H9 (cell line): ENCODE results near the gene CYTIP. TPM values are rescaled to one million over a fixed set of nuclear protein-coding genes. Genes with fewer than 3 reads are reported as not detected.

ENCODE experiments used
- DNase-seq: peaks from one replicate; pipeline ENCODE4 v3.0.0-alpha.2; 2017
- H2AFZ ChIP-seq: one replicate; pipeline ENCODE4 v1.6.1; 2013; ENCODE audit warnings: mild to moderate bottlenecking, low read length, control low read depth, moderate library complexity
- H2AK5ac ChIP-seq: 2 replicates; pipeline ENCODE4 v1.6.1; 2013; ENCODE audit warnings: low read length, control low read depth, mixed read lengths; ENCODE audit not compliant: insufficient read length
- H2BK120ac ChIP-seq: one replicate; pipeline ENCODE4 v1.6.1; 2013; ENCODE audit warnings: low read depth, mild to moderate bottlenecking, low read length, control low read depth, inconsistent platforms; ENCODE audit not compliant: poor library complexity, severe bottlenecking
- H2BK12ac ChIP-seq: 2 replicates; pipeline ENCODE4 v1.6.1; 2013; ENCODE audit warnings: low read length, control low read depth, mixed read lengths, low read depth; ENCODE audit not compliant: insufficient read length
- H2BK15ac ChIP-seq: 2 replicates; pipeline ENCODE4 v1.6.1; 2013; ENCODE audit warnings: low read depth, low read length, control low read depth
- H2BK20ac ChIP-seq: one replicate; pipeline ENCODE4 v1.6.1; 2013; ENCODE audit warnings: low read depth, mild to moderate bottlenecking, low read length, control low read depth, inconsistent platforms; ENCODE audit not compliant: poor library complexity, severe bottlenecking
- H2BK5ac ChIP-seq: 2 replicates; pipeline ENCODE4 v1.6.1; 2013; ENCODE audit warnings: low read length, control low read depth, mixed read lengths; ENCODE audit not compliant: insufficient read length
- H3K14ac ChIP-seq: 2 replicates; pipeline ENCODE4 v1.6.1; 2013; ENCODE audit warnings: low read length, control low read depth; ENCODE audit not compliant: insufficient read depth
- H3K18ac ChIP-seq: 2 replicates; pipeline ENCODE4 v1.6.1; 2013; ENCODE audit warnings: low read depth, mild to moderate bottlenecking, mixed read lengths, low read length, control low read depth; ENCODE audit not compliant: insufficient read length
- H3K23ac ChIP-seq: 2 replicates; pipeline ENCODE4 v1.6.1; 2013; ENCODE audit warnings: low read length, control low read depth, mixed read lengths, low read depth; ENCODE audit not compliant: insufficient read length
- H3K23me2 ChIP-seq: 2 replicates; pipeline ENCODE4 v1.6.1; 2013; ENCODE audit warnings: low read depth, mild to moderate bottlenecking, mixed read lengths, low read length, control low read depth; ENCODE audit not compliant: insufficient read length, poor library complexity, severe bottlenecking
- H3K27ac ChIP-seq: 2 replicates; pipeline ENCODE4 v1.5.1; 2013; ENCODE audit warnings: low read length, control low read depth, mixed read lengths, low read depth; ENCODE audit not compliant: insufficient read length
- H3K27me3 ChIP-seq: 2 replicates; pipeline ENCODE4 v1.6.1; 2013; ENCODE audit warnings: low read length, control low read depth, inconsistent platforms; ENCODE audit not compliant: insufficient read depth
- H3K4ac ChIP-seq: 2 replicates; pipeline ENCODE4 v1.6.1; 2013; ENCODE audit warnings: low read depth, mild to moderate bottlenecking, control low read depth, inconsistent platforms, low read length, moderate library complexity
- H3K4me1 ChIP-seq: 2 replicates; pipeline ENCODE4 v1.6.1; 2013; ENCODE audit warnings: low read length, control low read depth, inconsistent platforms; ENCODE audit not compliant: insufficient read depth
- H3K4me2 ChIP-seq: 2 replicates; pipeline ENCODE4 v1.6.1; 2013; ENCODE audit warnings: low read length, control low read depth, mixed read lengths; ENCODE audit not compliant: insufficient read length, insufficient read depth
- H3K56ac ChIP-seq: 2 replicates; pipeline ENCODE4 v1.6.1; 2013; ENCODE audit warnings: low read depth, mild to moderate bottlenecking, mixed read lengths, low read length, control low read depth; ENCODE audit not compliant: insufficient read length
- H3K79me1 ChIP-seq: 2 replicates; pipeline ENCODE4 v1.6.1; 2013; ENCODE audit warnings: low read depth, mild to moderate bottlenecking, moderate library complexity, low read length, control low read depth, inconsistent platforms; ENCODE audit not compliant: insufficient read depth, poor library complexity, severe bottlenecking
- H3K79me2 ChIP-seq: 2 replicates; pipeline ENCODE4 v1.6.1; 2013; ENCODE audit warnings: low read length, control low read depth, inconsistent platforms; ENCODE audit not compliant: insufficient read depth
- H3K9ac ChIP-seq: 2 replicates; pipeline ENCODE4 v1.6.1; 2013; ENCODE audit warnings: low read length, control low read depth, mixed read lengths; ENCODE audit not compliant: insufficient read length; ENCODE audit errors: extremely low read depth
- H3K9me3 ChIP-seq: one replicate; pipeline ENCODE4 v1.6.1; 2013; ENCODE audit warnings: low read depth, low read length, inconsistent platforms; ENCODE audit not compliant: control insufficient read depth
- H3T11ph ChIP-seq: one replicate; pipeline ENCODE4 v1.6.1; 2013; ENCODE audit warnings: mild to moderate bottlenecking, low read length, control low read depth, inconsistent platforms
- H4K20me1 ChIP-seq: one replicate; pipeline ENCODE4 v1.6.1; 2013; ENCODE audit not compliant: control insufficient read depth, insufficient read length, insufficient read depth
- H4K5ac ChIP-seq: 2 replicates; pipeline ENCODE4 v1.6.1; 2013; ENCODE audit warnings: low read depth, mild to moderate bottlenecking, mixed read lengths, low read length, control low read depth; ENCODE audit not compliant: insufficient read length
- H4K8ac ChIP-seq: replicated peaks from 2 replicates; pipeline ENCODE4 v1.6.1; 2013; ENCODE audit warnings: low read length, control low read depth, mixed read lengths, low read depth; ENCODE audit not compliant: insufficient read length
- H4K91ac ChIP-seq: 2 replicates; pipeline ENCODE4 v1.6.1; 2013; ENCODE audit warnings: low read depth, mild to moderate bottlenecking, moderate library complexity, mixed read lengths, low read length, control low read depth; ENCODE audit not compliant: insufficient read length
- H3K27ac Mint-ChIP-seq, 3 experiments: 2 replicates in 2 of 3; 3 replicates in 1 of 3; pipeline ENCODE4 v1.8.0; 2020 to 2021; ENCODE audit warnings: mixed read lengths in 3 of 3, mild to moderate bottlenecking in 1 of 3, moderate library complexity in 1 of 3
- H3K27me3 Mint-ChIP-seq: 2 replicates; pipeline ENCODE4 v1.8.0; 2021; ENCODE audit warnings: low read depth, mild to moderate bottlenecking, moderate library complexity, mixed read lengths
- H3K36me3 Mint-ChIP-seq, 3 experiments: 2 replicates in 2 of 3; 3 replicates in 1 of 3; pipeline ENCODE4 v1.8.0; 2020 to 2021; ENCODE audit warnings: low read depth in 3 of 3, mixed read lengths in 3 of 3; ENCODE audit not compliant: insufficient read depth in 1 of 3
- H3K4me1 Mint-ChIP-seq, 2 experiments: 2 replicates each; pipeline ENCODE4 v1.8.0; 2020; ENCODE audit warnings: mixed read lengths in 2 of 2
- H3K4me3 Mint-ChIP-seq, 2 experiments: 2 replicates in 1 of 2; 3 replicates in 1 of 2; pipeline ENCODE4 v1.8.0; 2020 to 2021; ENCODE audit warnings: mild to moderate bottlenecking in 2 of 2, mixed read lengths in 2 of 2, moderate library complexity in 1 of 2
- H3K9me3 Mint-ChIP-seq, 2 experiments: 2 replicates in 1 of 2; 3 replicates in 1 of 2; pipeline ENCODE4 v1.8.0; 2020; ENCODE audit warnings: mild to moderate bottlenecking in 2 of 2, mixed read lengths in 2 of 2, moderate library complexity in 1 of 2
- CTCF ChIP-seq: fragments of 200-600 bp; sonication (generic); conservative IDR thresholded peaks from 3 replicates; pipeline ENCODE4 v1.8.0; 2021; ENCODE audit warnings: antibody characterized with exemption, mild to moderate bottlenecking
- total RNA-seq: library from RNA; stranded (reverse); gene quantifications from 2 replicates; pipeline ENCODE4 v1.2.1, GENCODE V29; 2021

CYTIP gene
- total RNA-seq, 1 experiment from 2014 or later, result 0.28 TPM

- H3K27ac Mint-ChIP-seq, result no peak overlapping the region
- Histone ChIP-seq H3K4ac (no peak overlapping the region), H3K27ac (no peak overlapping the region)
Observed at GRCh38 chr2:157443090-157443489, 799 bp downstream of the CYTIP start.

More at GRCh38 chr2:157443090-157443489, 799 bp downstream of the CYTIP start:
- no peaks in the 10 kb centered on the region for H3K9me3 ChIP-seq
- no peaks in the 10 kb centered on the region for H4K20me1 ChIP-seq
- no peak overlapping the region for H3K9ac ChIP-seq
- no peaks in the 10 kb centered on the region for H3K79me1 ChIP-seq
- DNase-seq, result no peak
- no peak overlapping the region for H2BK15ac ChIP-seq
- no peak overlapping the region for H3K23ac ChIP-seq
- TF ChIP-seq CTCF, result no peak
- H3K27me3 ChIP-seq, result no peaks in the 10 kb centered on the region
- H3K27me3 Mint-ChIP-seq, result no peaks in the 10 kb centered on the region
- no peak overlapping the region for H3K4me2 ChIP-seq
- no peaks in the 10 kb centered on the region for H3K36me3 Mint-ChIP-seq
- H3K4me1 Mint-ChIP-seq, result no peaks in the 10 kb centered on the region
- no peak overlapping the region for H2BK12ac ChIP-seq
- no peak overlapping the region for H3K14ac ChIP-seq
- no peak overlapping the region for H3K56ac ChIP-seq
- H3K4me1 ChIP-seq, result no peaks in the 10 kb centered on the region
- no peak overlapping the region for H2BK120ac ChIP-seq
- no peak overlapping the region for H4K5ac ChIP-seq
- H2AK5ac ChIP-seq, result no peak overlapping the region
- H3K9me3 Mint-ChIP-seq, result no peaks in the 10 kb centered on the region
- no peak overlapping the region for H2BK20ac ChIP-seq
- no peak overlapping the region for H2AFZ ChIP-seq
- H3K23me2 ChIP-seq, result no peaks in the 10 kb centered on the region
- no peak overlapping the region for H3K4me3 Mint-ChIP-seq
- no peak overlapping the region for H4K8ac ChIP-seq
- no peak overlapping the region for H2BK5ac ChIP-seq
- H3T11ph ChIP-seq, result no peak overlapping the region
- no peak overlapping the region for H3K18ac ChIP-seq
- no peaks in the 10 kb centered on the region for H3K79me2 ChIP-seq
- no peak overlapping the region for H4K91ac ChIP-seq
